Ovary (tissue), 9 donors: Measurements from ENCODE around the gene COL11A2. TPM values are rescaled to one million over a fixed set of nuclear protein-coding genes. Genes with fewer than 3 reads are reported as not detected.

Experiments
- DNase-seq, 5 donors: peaks; one replicate each; pipeline ENCODE4 v3.0.0-alpha.2; 2019 to 2020
- H3K27ac ChIP-seq, 2 donors: fragments of 200-600 bp; one replicate each; pipeline versions ENCODE4 v1.5.1 to v1.8.0; 2019 to 2022
- H3K27me3 ChIP-seq: fragments of 200-600 bp; one replicate; pipeline ENCODE4 v1.8.0; 2022
- H3K36me3 ChIP-seq: fragments of 200-600 bp; sonication (generic); one replicate; pipeline ENCODE4 v1.5.1; 2019
- H3K4me1 ChIP-seq: one replicate; pipeline ENCODE4 v1.8.1; 2013; ENCODE audit warnings: mild to moderate bottlenecking, moderate library complexity; ENCODE audit not compliant: insufficient read depth
- H3K4me3 ChIP-seq: fragments of 200-600 bp; sonication (generic); one replicate; pipeline ENCODE4 v1.5.1; 2017
- H3K9me3 ChIP-seq, 2 donors: fragments of 200-600 bp in 1 of 2; sonication (generic) in 1 of 2; one replicate each; pipeline versions ENCODE4 v1.5.1 to v1.8.1; 2013 to 2019; ENCODE audit warnings: mild to moderate bottlenecking in 1 of 2, moderate library complexity in 1 of 2
- CTCF ChIP-seq, 3 donors: fragments of 450-650 bp in 2 of 3; fragments of 200-600 bp in 1 of 3; IDR thresholded peaks; one replicate each; pipeline versions ENCODE4 v1.5.1 to v1.8.0; 2016 to 2022; ENCODE audit warnings: antibody characterized with exemption in 3 of 3, mild to moderate bottlenecking in 1 of 3
- EP300 ChIP-seq: sonication (generic); formaldehyde crosslinking; IDR thresholded peaks from one replicate; pipeline ENCODE4 v1.6.1; 2017; ENCODE audit warnings: antibody characterized with exemption
- POLR2A ChIP-seq: fragments of 450-650 bp; IDR thresholded peaks from one replicate; pipeline ENCODE4 v1.6.1; 2017; ENCODE audit warnings: antibody characterized with exemption, mild to moderate bottlenecking, moderate library complexity
- WGBS, 3 donors: extraction: QIAGEN DNeasy Blood & Tissue Kit in 1 of 3; methylation state at CpG; one replicate each; pipeline versions ENCODE4 v1.1.5 to v1.1.7; 2013 to 2017; 5-methylcytosine and 5-hydroxymethylcytosine counted together
- intact Hi-C, 4 donors: fragments of 100-400 bp; cut with DNase I; formaldehyde crosslinking; loops; one replicate each; pipeline versions ENCODE4 v1.11.0 to v1.15.1; 2022 to 2023
- polyA plus RNA-seq, 2 donors: library from polyadenylated mRNA; stranded (reverse); fragments of 200-250 nt in 1 of 2; fragments of 350-450 nt in 1 of 2; fragmentation: Illumina TruSeq in 1 of 2; extraction: RNeasy Lipid Tissue Mini Kit (QIAGEN cat#74804) in 1 of 2; gene quantifications; one replicate each; pipeline ENCODE4 v1.2.3, GENCODE V29; 2013 to 2014
- total RNA-seq, 7 donors: library from RNA; depleted of rRNA in 2 of 7; stranded (reverse); fragments of >200 nt in 2 of 7; fragmentation: NEBNext Ultra II Directional in 3 of 7; extraction: Animal tissue kit (Norgen Biotek cat#: 25700) in 3 of 7; gene quantifications; one replicate each; pipeline versions ENCODE4 v1.1.0 to v1.2.4, GENCODE V29; 2016 to 2023
- donor health status: DM: no; HTN: no; CAD: no; lungs with moderate emphysema.
- donor health status: DM: no; HTN: no; CAD: no.
- donor health status: Bipolar disorder and iron deficiency.
- donor health status: DM: yes; HTN: yes; CAD: no.
- donor health status: DM: no; HTN: no; CAD: no.
- donor health status: DM: yes; HTN: yes; CAD: no.

COL11A2 gene
- total and polyA plus RNA-seq, 9 donors: 0.52 to 1.2 (median 0.92) TPM

- H3K4me1 ChIP-seq: no peaks in the 10 kb centered on the region
- DNase-seq: peak; percentile 17 to 75 (median 62)
- H3K36me3 ChIP-seq: no peaks in the 10 kb centered on the region
- no peaks in the 10 kb centered on the region for H3K27me3 ChIP-seq
- WGBS, 3 donors: 40 to 63% (median 43%) methylated on average over 5 of the region's 5 CpGs
- H3K4me3 ChIP-seq: no peak overlapping the region
- no peak overlapping the region for H3K27ac ChIP-seq
- TF ChIP-seq CTCF (IDR thresholded peaks at IDR 0.05) (no peak), EP300 (no peak), POLR2A (no peak)
- intact Hi-C loops: no loop called here
- no peaks in the 10 kb centered on the region for H3K9me3 ChIP-seq
Measured at GRCh38 chr6:33126101-33126714, 66.1 kb downstream of the COL11A2 start.

GRCh38 chr6:33124947-33125346, 67.3 kb downstream of the COL11A2 start:
- no peaks in the 10 kb centered on the region for H3K9me3 ChIP-seq
- no peaks in the 10 kb centered on the region for H3K4me1 ChIP-seq
- H3K27ac ChIP-seq: no peak overlapping the region
- 63 to 66% (median 64%) methylated on average over 4 of the region's 4 CpGs for WGBS, 3 donors
- intact Hi-C loops: no loop called here
- no peak overlapping the region for H3K4me3 ChIP-seq
- H3K36me3 ChIP-seq: no peaks in the 10 kb centered on the region
- no peak for DNase-seq
- H3K27me3 ChIP-seq: no peaks in the 10 kb centered on the region
- TF ChIP-seq POLR2A: no peak
- no peak for TF ChIP-seq CTCF (IDR thresholded peaks at IDR 0.05)
- no peak for TF ChIP-seq EP300

- H3K4me1 ChIP-seq: no peaks in the 10 kb centered on the region
- 53 to 84% (median 77%) methylated on average over 4 of the region's 4 CpGs for WGBS, 3 donors
- H3K4me3 ChIP-seq: no peak overlapping the region
- intact Hi-C loops: no loop called here
- DNase-seq: no peak
- H3K27ac ChIP-seq: no peak overlapping the region
- no peaks in the 10 kb centered on the region for H3K9me3 ChIP-seq
- TF ChIP-seq EP300 (no peak), POLR2A (no peak), CTCF (IDR thresholded peaks at IDR 0.05) (no peak)
- no peaks in the 10 kb centered on the region for H3K36me3 ChIP-seq
- no peaks in the 10 kb centered on the region for H3K27me3 ChIP-seq
Measured at GRCh38 chr6:33124525-33124901, 67.8 kb downstream of the COL11A2 start.

GRCh38 chr6:33123732-33124524, 68.3 kb downstream of the COL11A2 start:
- Histone ChIP-seq H3K27ac (no peak overlapping the region), H3K9me3 (no peaks in the 10 kb centered on the region), H3K4me1 (no peaks in the 10 kb centered on the region), H3K27me3 (no peaks in the 10 kb centered on the region), H3K4me3 (no peak overlapping the region), H3K36me3 (no peaks in the 10 kb centered on the region)
- 70 to 94% (median 81%) methylated on average over 20 of the region's 20 CpGs for WGBS, 3 donors
- no peak for DNase-seq
- intact Hi-C loops: no loop called here
- TF ChIP-seq POLR2A: no peak
- TF ChIP-seq EP300: no peak
- TF ChIP-seq CTCF (IDR thresholded peaks at IDR 0.05): no peak
